ENCODE measurements around the gene C1orf141. TPM values are rescaled to one million over a fixed set of nuclear protein-coding genes. Genes with fewer than 3 reads are reported as not detected.

The C1orf141 gene
- total RNA-seq, 1 experiment from 2014 or later, result not detected

- no peak overlapping the region for H3K27ac Mint-ChIP-seq
- no peaks in the 10 kb centered on the region for H3K4me1 Mint-ChIP-seq
- H3K9me3 Mint-ChIP-seq, result peaks cover 5% of the 10 kb centered on the region
- H3K4me3 Mint-ChIP-seq, result no peak overlapping the region
- no peak for DNase-seq (ENCODE audit: low spot score)
- peaks cover 3% of the 10 kb centered on the region; the same call in 1 of the 2 replicates for H3K36me3 Mint-ChIP-seq
- no peaks in the 10 kb centered on the region for H3K27me3 Mint-ChIP-seq (ENCODE audit: low read depth)
- TF ChIP-seq, protein P1, sequence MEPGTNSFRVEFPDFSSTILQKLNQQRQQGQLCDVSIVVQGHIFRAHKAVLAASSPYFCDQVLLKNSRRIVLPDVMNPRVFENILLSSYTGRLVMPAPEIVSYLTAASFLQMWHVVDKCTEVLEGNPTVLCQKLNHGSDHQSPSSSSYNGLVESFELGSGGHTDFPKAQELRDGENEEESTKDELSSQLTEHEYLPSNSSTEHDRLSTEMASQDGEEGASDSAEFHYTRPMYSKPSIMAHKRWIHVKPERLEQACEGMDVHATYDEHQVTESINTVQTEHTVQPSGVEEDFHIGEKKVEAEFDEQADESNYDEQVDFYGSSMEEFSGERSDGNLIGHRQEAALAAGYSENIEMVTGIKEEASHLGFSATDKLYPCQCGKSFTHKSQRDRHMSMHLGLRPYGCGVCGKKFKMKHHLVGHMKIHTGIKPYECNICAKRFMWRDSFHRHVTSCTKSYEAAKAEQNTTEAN (CRISPR knock-in tag; IDR thresholded peaks at IDR 0.05), result no peak
- TF ChIP-seq, protein P2, sequence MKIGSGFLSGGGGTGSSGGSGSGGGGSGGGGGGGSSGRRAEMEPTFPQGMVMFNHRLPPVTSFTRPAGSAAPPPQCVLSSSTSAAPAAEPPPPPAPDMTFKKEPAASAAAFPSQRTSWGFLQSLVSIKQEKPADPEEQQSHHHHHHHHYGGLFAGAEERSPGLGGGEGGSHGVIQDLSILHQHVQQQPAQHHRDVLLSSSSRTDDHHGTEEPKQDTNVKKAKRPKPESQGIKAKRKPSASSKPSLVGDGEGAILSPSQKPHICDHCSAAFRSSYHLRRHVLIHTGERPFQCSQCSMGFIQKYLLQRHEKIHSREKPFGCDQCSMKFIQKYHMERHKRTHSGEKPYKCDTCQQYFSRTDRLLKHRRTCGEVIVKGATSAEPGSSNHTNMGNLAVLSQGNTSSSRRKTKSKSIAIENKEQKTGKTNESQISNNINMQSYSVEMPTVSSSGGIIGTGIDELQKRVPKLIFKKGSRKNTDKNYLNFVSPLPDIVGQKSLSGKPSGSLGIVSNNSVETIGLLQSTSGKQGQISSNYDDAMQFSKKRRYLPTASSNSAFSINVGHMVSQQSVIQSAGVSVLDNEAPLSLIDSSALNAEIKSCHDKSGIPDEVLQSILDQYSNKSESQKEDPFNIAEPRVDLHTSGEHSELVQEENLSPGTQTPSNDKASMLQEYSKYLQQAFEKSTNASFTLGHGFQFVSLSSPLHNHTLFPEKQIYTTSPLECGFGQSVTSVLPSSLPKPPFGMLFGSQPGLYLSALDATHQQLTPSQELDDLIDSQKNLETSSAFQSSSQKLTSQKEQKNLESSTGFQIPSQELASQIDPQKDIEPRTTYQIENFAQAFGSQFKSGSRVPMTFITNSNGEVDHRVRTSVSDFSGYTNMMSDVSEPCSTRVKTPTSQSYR (CRISPR knock-in tag; IDR thresholded peaks at IDR 0.05), result no peak
- TF ChIP-seq NR2C2 (CRISPR knock-in tag; IDR thresholded peaks at IDR 0.05), result no peak
- TF ChIP-seq ZNF138 (CRISPR knock-in tag; conservative IDR thresholded peaks at IDR 0.05), result no peak
- no peak for TF ChIP-seq ESRRA (CRISPR knock-in tag; IDR thresholded peaks at IDR 0.05; ENCODE audit: borderline replicate concordance)
- TF ChIP-seq, protein P3, sequence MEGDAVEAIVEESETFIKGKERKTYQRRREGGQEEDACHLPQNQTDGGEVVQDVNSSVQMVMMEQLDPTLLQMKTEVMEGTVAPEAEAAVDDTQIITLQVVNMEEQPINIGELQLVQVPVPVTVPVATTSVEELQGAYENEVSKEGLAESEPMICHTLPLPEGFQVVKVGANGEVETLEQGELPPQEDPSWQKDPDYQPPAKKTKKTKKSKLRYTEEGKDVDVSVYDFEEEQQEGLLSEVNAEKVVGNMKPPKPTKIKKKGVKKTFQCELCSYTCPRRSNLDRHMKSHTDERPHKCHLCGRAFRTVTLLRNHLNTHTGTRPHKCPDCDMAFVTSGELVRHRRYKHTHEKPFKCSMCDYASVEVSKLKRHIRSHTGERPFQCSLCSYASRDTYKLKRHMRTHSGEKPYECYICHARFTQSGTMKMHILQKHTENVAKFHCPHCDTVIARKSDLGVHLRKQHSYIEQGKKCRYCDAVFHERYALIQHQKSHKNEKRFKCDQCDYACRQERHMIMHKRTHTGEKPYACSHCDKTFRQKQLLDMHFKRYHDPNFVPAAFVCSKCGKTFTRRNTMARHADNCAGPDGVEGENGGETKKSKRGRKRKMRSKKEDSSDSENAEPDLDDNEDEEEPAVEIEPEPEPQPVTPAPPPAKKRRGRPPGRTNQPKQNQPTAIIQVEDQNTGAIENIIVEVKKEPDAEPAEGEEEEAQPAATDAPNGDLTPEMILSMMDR (IDR thresholded peaks at IDR 0.05), result no peak
- TF ChIP-seq ZNF232 (CRISPR knock-in tag; IDR thresholded peaks at IDR 0.05), result no peak
- TF ChIP-seq, protein P4, sequence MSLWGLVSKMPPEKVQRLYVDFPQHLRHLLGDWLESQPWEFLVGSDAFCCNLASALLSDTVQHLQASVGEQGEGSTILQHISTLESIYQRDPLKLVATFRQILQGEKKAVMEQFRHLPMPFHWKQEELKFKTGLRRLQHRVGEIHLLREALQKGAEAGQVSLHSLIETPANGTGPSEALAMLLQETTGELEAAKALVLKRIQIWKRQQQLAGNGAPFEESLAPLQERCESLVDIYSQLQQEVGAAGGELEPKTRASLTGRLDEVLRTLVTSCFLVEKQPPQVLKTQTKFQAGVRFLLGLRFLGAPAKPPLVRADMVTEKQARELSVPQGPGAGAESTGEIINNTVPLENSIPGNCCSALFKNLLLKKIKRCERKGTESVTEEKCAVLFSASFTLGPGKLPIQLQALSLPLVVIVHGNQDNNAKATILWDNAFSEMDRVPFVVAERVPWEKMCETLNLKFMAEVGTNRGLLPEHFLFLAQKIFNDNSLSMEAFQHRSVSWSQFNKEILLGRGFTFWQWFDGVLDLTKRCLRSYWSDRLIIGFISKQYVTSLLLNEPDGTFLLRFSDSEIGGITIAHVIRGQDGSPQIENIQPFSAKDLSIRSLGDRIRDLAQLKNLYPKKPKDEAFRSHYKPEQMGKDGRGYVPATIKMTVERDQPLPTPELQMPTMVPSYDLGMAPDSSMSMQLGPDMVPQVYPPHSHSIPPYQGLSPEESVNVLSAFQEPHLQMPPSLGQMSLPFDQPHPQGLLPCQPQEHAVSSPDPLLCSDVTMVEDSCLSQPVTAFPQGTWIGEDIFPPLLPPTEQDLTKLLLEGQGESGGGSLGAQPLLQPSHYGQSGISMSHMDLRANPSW (CRISPR knock-in tag; conservative IDR thresholded peaks at IDR 0.05; ENCODE audit: low read depth), result no peak
- no peak for TF ChIP-seq ZNF396 (CRISPR knock-in tag; IDR thresholded peaks at IDR 0.05; ENCODE audit: borderline replicate concordance)
- no peak for TF ChIP-seq GABPB1 (CRISPR knock-in tag; IDR thresholded peaks at IDR 0.05)
- no peak for TF ChIP-seq ATF3 (CRISPR knock-in tag; conservative IDR thresholded peaks at IDR 0.05)
- TF ChIP-seq NFATC4 (CRISPR knock-in tag; IDR thresholded peaks at IDR 0.05), result no peak
- TF ChIP-seq ELF4 (CRISPR knock-in tag; IDR thresholded peaks at IDR 0.05; ENCODE audit: low read depth), result no peak
- no peak for TF ChIP-seq JUN (CRISPR knock-in tag; IDR thresholded peaks at IDR 0.05)
- no peak for TF ChIP-seq OVOL2 (CRISPR knock-in tag; IDR thresholded peaks at IDR 0.05; ENCODE audit: borderline replicate concordance)
- no peak for TF ChIP-seq CBFB (CRISPR knock-in tag; IDR thresholded peaks at IDR 0.05; ENCODE audit: low read depth)
- ChIA-PET CTCF (no interaction called here), POLR2A (no interaction called here)
- no peak for ATAC-seq
Measured at GRCh38 chr1:67110352-67110751, 24.4 kb downstream of the C1orf141 start.

DNA sequence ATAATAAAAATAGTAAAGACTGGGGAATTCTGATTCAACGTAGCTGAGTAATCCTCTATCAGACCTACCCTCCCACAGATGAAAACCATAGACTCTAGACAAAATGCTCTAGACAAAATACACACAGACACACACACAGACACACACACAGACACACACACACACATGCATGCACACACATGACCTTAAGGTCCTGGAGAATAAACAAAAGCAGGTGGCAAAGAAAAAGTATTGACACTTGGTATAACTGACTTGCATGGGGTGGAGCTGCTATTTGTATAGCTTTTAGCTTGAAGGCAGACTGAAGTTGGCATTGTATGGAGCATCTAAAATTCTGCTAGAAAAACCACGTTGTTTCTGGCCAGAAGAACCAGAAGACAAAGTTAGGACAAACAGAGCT is 29.3 kb downstream of the C1orf141 start:
- CTCF ChIA-PET, result interaction anchor here (0.7 to 1.4 kb wide), 2 partner anchors 108 to 109 kb away, joined by 3 to 4 read pairs; no protein-coding TSS in a partner anchor
- no peak overlapping the region for H3K4me3 Mint-ChIP-seq
- H3K9me3 Mint-ChIP-seq, result no peaks in the 10 kb centered on the region
- TF ChIP-seq FOXP1 (CRISPR knock-in tag; IDR thresholded peaks at IDR 0.05; ENCODE audit: borderline replicate concordance), result no peak
- TF ChIP-seq, protein P5, sequence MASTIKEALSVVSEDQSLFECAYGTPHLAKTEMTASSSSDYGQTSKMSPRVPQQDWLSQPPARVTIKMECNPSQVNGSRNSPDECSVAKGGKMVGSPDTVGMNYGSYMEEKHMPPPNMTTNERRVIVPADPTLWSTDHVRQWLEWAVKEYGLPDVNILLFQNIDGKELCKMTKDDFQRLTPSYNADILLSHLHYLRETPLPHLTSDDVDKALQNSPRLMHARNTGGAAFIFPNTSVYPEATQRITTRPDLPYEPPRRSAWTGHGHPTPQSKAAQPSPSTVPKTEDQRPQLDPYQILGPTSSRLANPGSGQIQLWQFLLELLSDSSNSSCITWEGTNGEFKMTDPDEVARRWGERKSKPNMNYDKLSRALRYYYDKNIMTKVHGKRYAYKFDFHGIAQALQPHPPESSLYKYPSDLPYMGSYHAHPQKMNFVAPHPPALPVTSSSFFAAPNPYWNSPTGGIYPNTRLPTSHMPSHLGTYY (CRISPR knock-in tag; IDR thresholded peaks at IDR 0.05), result no peak
- H3K36me3 Mint-ChIP-seq, result no peaks in the 10 kb centered on the region
- no peak for ATAC-seq
- no peak for DNase-seq (ENCODE audit: low spot score)
- H3K27ac Mint-ChIP-seq, result no peak overlapping the region
- no peaks in the 10 kb centered on the region for H3K4me1 Mint-ChIP-seq
- POLR2A ChIA-PET, result no interaction called here
- H3K27me3 Mint-ChIP-seq (ENCODE audit: low read depth), result no peaks in the 10 kb centered on the region; the same call in 1 of the 2 replicates
